Choroid plexus epithelial cell (primary cell): Measurements from ENCODE around the gene LOXHD1.

ENCODE experiments used
- DNase-seq: peaks from one replicate; pipeline ENCODE4 v3.0.0-alpha.2; 2010; ENCODE audit warnings: low read depth
- H3K4me3 ChIP-seq: 2 replicates; pipeline ENCODE4 v1.5.1; 2011; ENCODE audit warnings: low read depth, mild to moderate bottlenecking, control low read depth, low read length, moderate library complexity
- CTCF ChIP-seq: conservative IDR thresholded peaks from 2 replicates; pipeline ENCODE4 v1.5.1; 2011; ENCODE audit warnings: low read depth, mild to moderate bottlenecking, control low read depth, inconsistent platforms, low read length, moderate library complexity

Gene LOXHD1

GRCh38 chr18:46646468-46646867 is 10.6 kb downstream of the LOXHD1 start:
- no peak overlapping the region for H3K4me3 ChIP-seq
- no peak for DNase-seq
- no peak for TF ChIP-seq CTCF

DNA sequence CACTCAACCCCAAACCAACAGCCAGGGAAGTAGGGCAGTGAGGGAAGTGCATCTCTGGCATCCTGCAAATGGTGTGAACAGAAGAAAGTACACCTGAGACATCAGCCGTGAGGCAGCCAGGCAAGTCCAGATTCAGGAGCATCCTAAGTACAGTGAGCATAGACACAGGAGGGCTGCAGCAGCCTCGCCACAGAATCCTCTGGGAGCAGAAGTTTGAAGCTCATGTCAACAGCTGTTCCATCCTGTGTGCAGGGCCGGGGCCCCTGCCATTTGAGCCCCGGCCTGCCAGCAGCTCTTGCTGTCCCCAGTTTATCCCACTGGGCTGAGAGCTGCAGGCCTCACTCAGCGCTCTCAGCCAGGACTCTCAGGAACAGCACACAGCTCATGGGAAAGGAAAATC is 14.5 kb downstream of the LOXHD1 start:
- H3K4me3 ChIP-seq, result no peak overlapping the region
- no peak for DNase-seq
- no peak for TF ChIP-seq CTCF

DNA sequence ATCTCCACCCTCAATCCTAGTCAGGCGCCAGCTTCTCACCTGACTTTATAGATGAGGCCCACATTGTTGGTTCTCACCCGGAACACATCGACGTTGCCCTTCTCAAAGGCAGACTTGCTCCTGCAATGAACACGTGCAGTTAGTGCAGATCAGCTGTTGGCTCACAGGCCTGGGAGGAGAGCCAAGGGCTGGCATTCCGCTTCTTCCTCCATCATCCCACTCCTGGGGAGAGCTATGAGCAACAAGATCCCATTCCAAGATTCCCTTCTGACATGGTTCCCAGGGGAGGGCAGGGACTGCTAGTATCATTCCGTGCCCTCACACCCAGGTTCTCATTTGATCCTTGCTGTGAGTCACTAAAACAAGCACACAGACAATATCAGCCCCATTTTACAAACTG is 15.1 kb downstream of the LOXHD1 start:
- no peak for DNase-seq
- no peak overlapping the region for H3K4me3 ChIP-seq
- no peak for TF ChIP-seq CTCF

DNA sequence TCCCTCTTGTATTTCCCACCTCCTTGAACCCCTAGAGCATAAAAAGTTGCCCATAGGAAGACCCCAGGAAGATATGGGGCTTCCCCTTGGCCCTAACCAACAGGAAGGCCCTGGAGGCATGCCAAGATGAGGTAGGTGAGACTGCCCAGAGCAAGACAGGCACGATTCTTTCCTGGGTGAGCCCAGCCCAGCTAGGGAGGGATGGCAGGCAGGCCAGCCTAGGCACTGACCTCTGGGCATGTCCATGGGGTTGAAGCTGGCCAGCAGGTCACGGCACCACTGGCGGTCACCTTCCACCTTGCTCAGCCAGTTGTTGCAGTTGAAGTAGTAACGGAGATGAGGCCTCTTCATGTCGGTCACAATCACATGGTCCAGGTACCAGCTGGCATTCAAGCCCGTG is 17.6 kb downstream of the LOXHD1 start:
- TF ChIP-seq CTCF, result no peak
- no peak overlapping the region for H3K4me3 ChIP-seq
- DNase-seq, result no peak

DNA sequence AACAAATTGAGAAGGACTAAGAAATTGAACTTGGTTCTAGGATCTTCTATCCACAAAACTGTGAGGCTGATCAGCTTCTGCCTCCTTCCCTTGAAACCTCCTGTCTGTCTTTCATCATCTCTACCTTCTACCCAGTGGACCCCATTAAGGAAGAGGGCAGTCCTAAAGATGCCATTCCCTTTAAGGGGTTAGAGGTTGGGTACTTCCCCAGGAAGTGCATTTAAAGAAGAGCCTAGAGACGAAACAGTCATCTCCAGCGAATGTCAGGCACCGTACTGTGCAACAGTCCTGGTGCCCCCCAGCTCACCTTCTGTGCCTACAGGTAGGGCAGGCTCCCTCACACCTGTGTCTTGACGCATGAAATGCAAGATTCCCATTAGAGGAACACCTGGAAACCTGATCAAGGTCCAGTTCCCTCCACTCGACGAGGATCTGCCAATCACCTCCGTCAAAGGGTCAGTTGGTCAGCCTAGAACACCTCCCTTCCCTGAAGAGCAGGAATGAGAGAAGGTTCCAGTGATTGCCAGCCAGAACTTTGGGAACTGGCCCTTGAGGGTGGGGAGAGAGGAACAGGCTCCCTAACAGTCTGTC is 20.9 kb downstream of the LOXHD1 start:
- DNase-seq, result no peak
- H3K4me3 ChIP-seq, result no peak overlapping the region
- TF ChIP-seq CTCF, result no peak

- no peak for TF ChIP-seq CTCF
- peak; percentile 28 for DNase-seq
- no peak overlapping the region for H3K4me3 ChIP-seq
Observed at GRCh38 chr18:46632401-46633071, 24.5 kb downstream of the LOXHD1 start.

GRCh38 chr18:46630991-46631390 is 26.0 kb downstream of the LOXHD1 start:
- no peak for DNase-seq
- no peak for TF ChIP-seq CTCF
- H3K4me3 ChIP-seq, result no peak overlapping the region
